Naive thymus-derived CD4-positive, alpha-beta T cell (primary cell): ENCODE measurements around the gene HCFC2. TPM values are rescaled to one million over a fixed set of nuclear protein-coding genes. Genes with fewer than 3 reads are reported as not detected.

Experiments used
- ATAC-seq: fragments of 150-1000 bp; cut with Tn5 transposase; 2 replicates; pipeline ENCODE4 v1.10.0; 2021; ENCODE audit warnings: mild to moderate bottlenecking, moderate library complexity
- CTCF ChIA-PET: fragments of 350-600 bp; sonication (Branson Sonifier 250); formaldehyde crosslinking; loops from one replicate; lab custom pipeline; 2021; ENCODE audit warnings: antibody characterized with exemption; lab: Charles Lee
- POLR2A ChIA-PET: fragments of 350-600 bp; sonication (Branson Sonifier 250); formaldehyde crosslinking; loops from one replicate; lab custom pipeline; 2021; ENCODE audit warnings: antibody characterized with exemption, inconsistent platforms; lab: Charles Lee
- DNase-seq, 9 donors: peaks; one replicate each; pipeline versions ENCODE4 v3.0.0 to v3.0.0-alpha.2; 2020 to 2022; ENCODE audit warnings: mixed read lengths in 1 of 9
- H3K27ac ChIP-seq: one replicate; pipeline ENCODE4 v1.7.0; 2013; ENCODE audit warnings: mild to moderate bottlenecking, low read depth, low read length, moderate library complexity
- H3K27me3 ChIP-seq, 2 donors: one replicate each; pipeline ENCODE4 v1.7.0; 2013; ENCODE audit warnings: low read length in 2 of 2, mild to moderate bottlenecking in 2 of 2, moderate library complexity in 2 of 2; ENCODE audit not compliant: control insufficient read depth in 2 of 2, insufficient read depth in 2 of 2
- H3K36me3 ChIP-seq, 3 experiments: 1 replicate in 2 of 3; 2 replicates in 1 of 3; pipeline ENCODE4 v1.7.0; 2013; ENCODE audit warnings: low read length in 3 of 3, mild to moderate bottlenecking in 3 of 3, moderate library complexity in 1 of 3; ENCODE audit not compliant: insufficient read depth in 3 of 3, control insufficient read depth in 2 of 3
- H3K4me1 ChIP-seq, 2 donors: one replicate each; pipeline ENCODE4 v1.7.0; 2013; ENCODE audit warnings: low read length in 2 of 2, mild to moderate bottlenecking in 2 of 2, moderate library complexity in 1 of 2; ENCODE audit not compliant: control insufficient read depth in 2 of 2, insufficient read depth in 2 of 2
- H3K4me3 ChIP-seq: 2 replicates; pipeline ENCODE4 v1.7.0; 2013; ENCODE audit warnings: mild to moderate bottlenecking, low read length
- H3K9me3 ChIP-seq, 3 experiments: 1 replicate in 2 of 3; 2 replicates in 1 of 3; pipeline ENCODE4 v1.7.0; 2013; ENCODE audit warnings: low read length in 3 of 3; ENCODE audit not compliant: control insufficient read depth in 2 of 3
- H3K27ac Mint-ChIP-seq, 9 donors: one replicate each; pipeline ENCODE4 v1.8.0; 2020 to 2022; ENCODE audit warnings: mixed read lengths in 9 of 9, mild to moderate bottlenecking in 8 of 9, moderate library complexity in 5 of 9, inconsistent platforms in 2 of 9
- H3K27me3 Mint-ChIP-seq, 5 donors: one replicate each; pipeline ENCODE4 v1.8.0; 2021 to 2022; ENCODE audit warnings: mixed read lengths in 5 of 5, mild to moderate bottlenecking in 1 of 5
- H3K36me3 Mint-ChIP-seq, 5 donors: one replicate each; pipeline ENCODE4 v1.8.0; 2020 to 2022; ENCODE audit warnings: mixed read lengths in 5 of 5, mild to moderate bottlenecking in 3 of 5, inconsistent platforms in 1 of 5
- H3K4me1 Mint-ChIP-seq, 7 donors: one replicate each; pipeline ENCODE4 v1.8.0; 2020 to 2022; ENCODE audit warnings: mixed read lengths in 7 of 7, mild to moderate bottlenecking in 3 of 7, inconsistent platforms in 1 of 7
- H3K4me3 Mint-ChIP-seq, 10 donors: one replicate each; pipeline ENCODE4 v1.8.0; 2020 to 2022; ENCODE audit warnings: mild to moderate bottlenecking in 10 of 10, mixed read lengths in 10 of 10, moderate library complexity in 6 of 10, inconsistent platforms in 2 of 10
- H3K9me3 Mint-ChIP-seq, 11 donors: one replicate each; pipeline ENCODE4 v1.8.0; 2020 to 2022; ENCODE audit warnings: mixed read lengths in 11 of 11, mild to moderate bottlenecking in 4 of 11, inconsistent platforms in 1 of 11, moderate library complexity in 1 of 11
- intact Hi-C, 2 donors: fragments of 100-400 bp; cut with micrococcal nuclease; formaldehyde crosslinking; loops; one replicate each; pipeline ENCODE4 v1.15.1; 2023
- polyA plus RNA-seq, 2 donors: library from polyadenylated mRNA; unstranded; fragments of 300-500 nt; fragmentation: Illumina TruSeq; gene quantifications; one replicate each; pipeline ENCODE4 v1.2.3, GENCODE V29; 2021
- total RNA-seq, 6 experiments: library from RNA in 5 of 6; stranded (reverse) in 5 of 6; gene quantifications; 1 replicate in 5 of 6; 2 replicates in 1 of 6; pipeline ENCODE4 v1.2.3 and lab custom pipeline; 2021 to 2026

The HCFC2 gene
- total and polyA plus RNA-seq, 7 experiments from 2014 or later: 6.4 to 20.2 (median 12.8) TPM

- peak overlapping the region in 8 of 9 donors; percentile 10 to 90 (median 74) for H3K27ac Mint-ChIP-seq
- Histone ChIP-seq H3K36me3 (peaks cover 0 to 8% (median 0%) of the 10 kb centered on the region in 3 experiments), H3K27ac (peak overlapping the region; percentile 79), H3K4me1 (peaks cover 5 to 9% of the 10 kb centered on the region in 2 donors), H3K4me3 (peak overlapping the region; percentile 95), H3K27me3 (no peaks in the 10 kb centered on the region), H3K9me3 (no peaks in the 10 kb centered on the region)
- ChIA-PET CTCF (interaction anchor here (2.8 kb wide), 1 partner anchor 45 kb away, joined by 10 read pairs; no protein-coding TSS in a partner anchor), POLR2A (interaction anchor here (0.8 to 1.8 kb wide), 7 partner anchors 23 to 162 kb away, joined by 3 to 16 read pairs (median 5); partner anchors contain the start of genes HSP90B1, NFYB and TDG)
- ATAC-seq: peak; percentile 22
- DNase-seq: no peak
- intact Hi-C loops: loop anchor here (1.0 to 10.0 kb wide), 13 partner anchors 74 to 1044 kb away; partner anchors contain the start of genes HSP90B1 (in 2 of the 2), WASHC4 (in 2 of the 2), CHST11 (in 1 of the 2) and NFYB (in 1 of the 2)
- H3K4me1 Mint-ChIP-seq: peaks cover 13 to 31% (median 21%) of the 10 kb centered on the region in 7 donors
- peak overlapping the region; percentile 88 to 97 (median 93) for H3K4me3 Mint-ChIP-seq
- no peaks in the 10 kb centered on the region for H3K9me3 Mint-ChIP-seq
- H3K27me3 Mint-ChIP-seq: peaks cover 7 to 31% (median 13%) of the 10 kb centered on the region in 5 donors
- H3K36me3 Mint-ChIP-seq: peaks cover 0 to 8% (median 4%) of the 10 kb centered on the region in 5 donors
These were observed 660 bp upstream of the HCFC2 start for GRCh38 chr12:104063712-104064030.

DNA sequence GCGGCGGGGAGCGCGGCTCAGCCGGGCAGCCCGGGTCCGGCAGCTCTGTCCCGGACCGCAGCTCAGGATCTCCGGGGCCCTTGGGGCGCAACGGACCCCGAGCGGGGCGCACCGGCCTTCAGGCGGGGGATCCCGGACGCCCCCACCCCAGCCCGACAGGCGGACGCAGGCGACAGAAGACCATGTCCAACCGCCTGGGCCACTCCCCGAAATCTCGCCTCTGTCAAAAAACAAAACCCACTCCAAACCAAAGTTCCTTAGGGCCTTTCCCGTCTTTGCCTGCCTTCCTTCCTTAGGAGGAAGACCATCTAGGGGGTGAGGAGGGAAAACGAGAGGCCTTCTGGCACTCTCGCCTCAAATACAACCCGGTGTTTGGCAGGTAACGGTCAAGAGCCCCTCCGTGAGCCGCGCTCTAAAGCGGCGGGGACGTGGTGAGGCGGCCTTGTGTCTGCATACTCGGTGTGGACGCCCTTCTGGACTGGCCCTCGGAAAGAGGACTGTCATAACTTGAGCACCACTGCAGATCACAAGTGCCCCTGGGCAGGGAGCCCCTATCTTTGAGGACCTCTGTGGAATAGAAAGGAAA is 604 bp downstream of the HCFC2 start:
- no peaks in the 10 kb centered on the region for H3K9me3 Mint-ChIP-seq
- peaks cover 5 to 9% of the 10 kb centered on the region in 2 donors for H3K4me1 ChIP-seq
- peaks cover 13 to 31% (median 21%) of the 10 kb centered on the region in 7 donors for H3K4me1 Mint-ChIP-seq
- intact Hi-C loops: loop anchor here (1.0 to 10.0 kb wide), 14 partner anchors 72 to 1172 kb away; partner anchors contain the start of genes HSP90B1 (in 2 of the 2), WASHC4 (in 2 of the 2), APPL2 (in 1 of the 2) and CHST11 (in 1 of the 2)
- ATAC-seq (no peak), DNase-seq (no peak)
- peak overlapping the region; percentile 88 to 97 (median 92) for H3K4me3 Mint-ChIP-seq
- CTCF ChIA-PET: interaction anchor here (2.8 kb wide), 1 partner anchor 44 kb away, joined by 10 read pairs; no protein-coding TSS in a partner anchor
- POLR2A ChIA-PET: interaction anchor here (1.2 to 1.8 kb wide), 5 partner anchors 22 to 163 kb away, joined by 3 to 16 read pairs (median 9); partner anchors contain the start of genes HSP90B1, NFYB and TDG
- H3K27ac ChIP-seq: peak overlapping the region; percentile 79
- peaks cover 0 to 8% (median 0%) of the 10 kb centered on the region in 3 experiments for H3K36me3 ChIP-seq
- peak overlapping the region; percentile 95 for H3K4me3 ChIP-seq
- H3K27me3 ChIP-seq: no peaks in the 10 kb centered on the region
- H3K27me3 Mint-ChIP-seq: peaks cover 5 to 24% (median 9%) of the 10 kb centered on the region in 5 donors
- H3K9me3 ChIP-seq: no peaks in the 10 kb centered on the region
- peak overlapping the region; percentile 67 to 95 (median 81) for H3K27ac Mint-ChIP-seq
- H3K36me3 Mint-ChIP-seq: peaks cover 0 to 12% (median 7%) of the 10 kb centered on the region in 5 donors

DNA sequence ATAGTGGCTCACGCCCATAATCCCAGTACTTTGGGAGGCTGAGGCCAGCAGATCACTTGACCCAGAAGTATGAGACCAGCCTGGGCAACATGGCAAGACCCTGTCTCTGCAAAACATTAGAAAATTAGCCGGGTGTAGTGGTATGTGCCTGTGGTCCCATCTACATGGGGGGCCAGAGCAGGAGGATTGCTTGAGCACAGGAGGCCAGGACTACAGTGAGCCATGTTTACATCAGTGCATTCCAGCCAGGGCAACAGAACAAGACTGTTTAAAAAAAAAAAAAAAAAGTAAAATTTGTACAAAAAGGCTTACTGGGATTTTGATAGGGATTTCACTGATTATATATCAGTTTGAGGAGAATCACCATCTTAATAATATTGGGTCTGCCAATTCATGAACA is 7.8 kb downstream of the HCFC2 start:
- POLR2A ChIA-PET: no interaction called here
- Mint-ChIP-seq H3K4me3 (no peak overlapping the region), H3K27ac (no peak overlapping the region), H3K9me3 (no peaks in the 10 kb centered on the region), H3K4me1 (peaks cover 5 to 34% (median 30%) of the 10 kb centered on the region in 7 donors), H3K27me3 (no peaks in the 10 kb centered on the region), H3K36me3 (peaks cover 0 to 32% (median 19%) of the 10 kb centered on the region in 5 donors)
- Histone ChIP-seq H3K4me3 (no peak overlapping the region), H3K4me1 (no peaks in the 10 kb centered on the region), H3K27ac (no peak overlapping the region), H3K36me3 (peaks cover 0 to 5% (median 4%) of the 10 kb centered on the region in 3 experiments), H3K9me3 (no peaks in the 10 kb centered on the region), H3K27me3 (no peaks in the 10 kb centered on the region)
- ATAC-seq (no peak), DNase-seq (no peak)
- intact Hi-C loops: loop anchor here in 1 of 2 donors (2.0 kb wide), 1 partner anchor 19 kb away; no protein-coding TSS in a partner anchor
- CTCF ChIA-PET: no interaction called here

DNA sequence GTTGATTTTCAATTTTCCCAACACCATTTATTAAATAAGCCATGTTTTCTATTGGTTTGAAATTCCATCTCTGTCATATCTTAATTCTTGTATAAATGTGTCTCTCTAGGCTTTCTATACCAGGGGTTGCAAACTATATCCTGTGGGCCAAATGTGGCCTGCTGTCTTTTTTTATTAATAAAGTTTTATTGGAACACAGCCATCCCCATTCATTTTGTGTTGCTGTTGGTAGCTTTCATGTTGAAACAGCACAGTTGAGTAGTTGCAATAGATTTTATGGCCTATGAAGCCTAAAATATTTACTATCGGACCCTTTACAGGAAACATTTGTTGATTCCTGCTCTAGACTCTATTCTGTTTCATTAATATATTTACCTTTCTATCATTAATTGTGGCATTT is 9.4 kb downstream of the HCFC2 start:
- POLR2A ChIA-PET: interaction anchor here (1.0 kb wide), 1 partner anchor 8 kb away, joined by 3 read pairs; no protein-coding TSS in a partner anchor
- CTCF ChIA-PET: interaction anchor here (1.1 kb wide), 1 partner anchor 35 kb away, joined by 3 read pairs; no protein-coding TSS in a partner anchor
- no peaks in the 10 kb centered on the region for H3K27me3 Mint-ChIP-seq
- Histone ChIP-seq H3K4me1 (no peaks in the 10 kb centered on the region), H3K4me3 (no peak overlapping the region), H3K27me3 (no peaks in the 10 kb centered on the region), H3K36me3 (peaks cover 0 to 7% (median 4%) of the 10 kb centered on the region in 3 experiments), H3K27ac (no peak overlapping the region), H3K9me3 (no peaks in the 10 kb centered on the region)
- no peak for ATAC-seq
- H3K4me3 Mint-ChIP-seq: no peak overlapping the region
- no peak for DNase-seq
- intact Hi-C loops: loop anchor here in 1 of 2 donors (2.0 kb wide), 1 partner anchor 17 kb away; no protein-coding TSS in a partner anchor
- no peaks in the 10 kb centered on the region for H3K9me3 Mint-ChIP-seq
- no peak overlapping the region for H3K27ac Mint-ChIP-seq
- peaks cover 0 to 35% (median 18%) of the 10 kb centered on the region in 5 donors for H3K36me3 Mint-ChIP-seq
- H3K4me1 Mint-ChIP-seq: peaks cover 2 to 30% (median 22%) of the 10 kb centered on the region in 7 donors

DNA sequence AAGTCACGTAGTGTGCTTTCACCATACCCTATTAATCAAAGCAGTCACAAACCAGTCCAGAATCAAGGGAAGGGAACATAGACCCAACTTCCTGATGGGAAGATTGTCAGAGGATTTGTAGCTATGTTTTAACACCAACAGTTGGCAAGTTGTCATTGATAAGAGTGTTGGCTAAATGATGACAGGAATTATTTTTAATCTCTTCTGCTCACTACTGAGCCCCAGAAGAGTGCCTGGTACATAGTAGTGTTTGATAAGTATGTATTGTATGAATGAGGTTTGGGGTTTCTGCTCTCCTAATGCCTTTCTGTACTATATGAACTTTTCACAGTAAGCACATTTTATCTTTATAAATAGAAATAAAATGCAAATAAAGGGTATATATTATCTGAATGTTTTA is 14.7 kb downstream of the HCFC2 start:
- Mint-ChIP-seq H3K9me3 (no peaks in the 10 kb centered on the region), H3K27me3 (no peaks in the 10 kb centered on the region), H3K4me1 (peaks cover 4 to 29% (median 22%) of the 10 kb centered on the region in 7 donors), H3K4me3 (no peak overlapping the region), H3K36me3 (peaks cover 6 to 37% (median 18%) of the 10 kb centered on the region in 5 donors), H3K27ac (no peak overlapping the region)
- intact Hi-C loops: no loop called here
- Histone ChIP-seq H3K27ac (no peak overlapping the region), H3K27me3 (no peaks in the 10 kb centered on the region), H3K4me1 (no peaks in the 10 kb centered on the region), H3K4me3 (no peak overlapping the region), H3K9me3 (no peaks in the 10 kb centered on the region), H3K36me3 (peaks cover 5 to 22% (median 7%) of the 10 kb centered on the region in 3 experiments)
- ChIA-PET CTCF (no interaction called here), POLR2A (no interaction called here)
- ATAC-seq: no peak
- no peak for DNase-seq

DNA sequence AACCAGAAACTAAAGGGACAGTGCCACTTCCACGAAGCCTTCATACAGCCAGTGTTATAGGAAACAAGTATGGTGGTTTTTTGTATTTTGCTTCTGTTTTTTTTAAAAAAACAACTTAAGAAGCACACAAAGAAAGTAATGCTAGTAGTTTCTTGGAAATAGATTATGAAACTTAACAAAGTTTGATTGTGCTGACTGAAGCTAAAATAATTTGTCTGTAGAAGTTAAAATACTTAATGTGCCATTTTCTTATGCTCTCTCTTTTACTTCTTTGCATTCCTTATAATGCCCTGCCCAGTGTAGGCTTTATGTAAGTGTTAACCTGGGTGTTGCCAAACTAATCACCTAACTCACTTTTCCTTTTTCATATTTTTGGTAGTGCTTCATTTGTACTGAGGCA is 16.4 kb downstream of the HCFC2 start:
- peaks cover 15 to 45% (median 27%) of the 10 kb centered on the region in 5 donors for H3K36me3 Mint-ChIP-seq
- DNase-seq: no peak
- no peaks in the 10 kb centered on the region for H3K27me3 Mint-ChIP-seq
- H3K4me1 Mint-ChIP-seq: peaks cover 7 to 29% (median 18%) of the 10 kb centered on the region in 7 donors
- Histone ChIP-seq H3K36me3 (peaks cover 5 to 31% (median 7%) of the 10 kb centered on the region in 3 experiments), H3K9me3 (no peaks in the 10 kb centered on the region), H3K4me3 (no peak overlapping the region), H3K27ac (no peak overlapping the region), H3K4me1 (no peaks in the 10 kb centered on the region), H3K27me3 (no peaks in the 10 kb centered on the region)
- ATAC-seq: no peak
- no peak overlapping the region for H3K4me3 Mint-ChIP-seq
- H3K27ac Mint-ChIP-seq: no peak overlapping the region
- ChIA-PET POLR2A (no interaction called here), CTCF (no interaction called here)
- intact Hi-C loops: no loop called here
- no peaks in the 10 kb centered on the region for H3K9me3 Mint-ChIP-seq
